Adrenal gland (tissue), 12 donors: ENCODE measurements around the gene ALDH1A3. TPM values are rescaled to one million over a fixed set of nuclear protein-coding genes. Genes with fewer than 3 reads are reported as not detected.

Source experiments
- DNase-seq, 7 donors: peaks; one replicate each; pipeline ENCODE4 v3.0.0-alpha.2; 2019 to 2020
- H3K27ac ChIP-seq, 5 donors: fragments of 200-600 bp; sonication (generic) in 4 of 5; 1 replicate in 3 of 5; 2 replicates in 2 of 5; pipeline versions ENCODE4 v1.5.1 to v1.8.0; 2016 to 2020; ENCODE audit warnings: mild to moderate bottlenecking in 1 of 5
- H3K27me3 ChIP-seq: fragments of 200-600 bp; 2 replicates; pipeline ENCODE4 v1.8.0; 2021
- H3K36me3 ChIP-seq, 2 donors: fragments of 200-600 bp; replicated peaks in 1 of 2; 1 replicate in 1 of 2; 2 replicates in 1 of 2; pipeline versions ENCODE4 v1.5.1 to v1.8.0; 2018 to 2022
- H3K4me1 ChIP-seq, 2 donors: fragments of 200-600 bp; replicated peaks in 1 of 2; 1 replicate in 1 of 2; 2 replicates in 1 of 2; pipeline versions ENCODE4 v1.5.1 to v1.8.0; 2018 to 2021
- H3K4me3 ChIP-seq, 4 donors: fragments of 200-600 bp; sonication (generic) in 3 of 4; one replicate each; pipeline ENCODE4 v1.5.1; 2016 to 2018
- H3K9me3 ChIP-seq, 3 donors: fragments of 200-600 bp; sonication (generic) in 1 of 3; replicated peaks in 1 of 3; 1 replicate in 2 of 3; 2 replicates in 1 of 3; pipeline versions ENCODE4 v1.5.1 to v1.8.0; 2016 to 2021
- CTCF ChIP-seq, 6 experiments: fragments of 450-650 bp in 4 of 6; fragments of 200-600 bp in 2 of 6; sonication (generic) in 1 of 6; IDR thresholded peaks; 1 replicate in 5 of 6; 2 replicates in 1 of 6; pipeline versions ENCODE4 v1.5.1 to v1.8.0; 2016 to 2021; ENCODE audit warnings: antibody characterized with exemption in 6 of 6, mild to moderate bottlenecking in 2 of 6, moderate library complexity in 1 of 6
- POLR2A ChIP-seq, 2 donors: fragments of 450-650 bp; IDR thresholded peaks; one replicate each; pipeline ENCODE4 v1.6.1; 2017; ENCODE audit warnings: antibody characterized with exemption in 2 of 2, mild to moderate bottlenecking in 2 of 2, moderate library complexity in 1 of 2
- WGBS, 4 donors: extraction: QIAGEN DNeasy Blood & Tissue Kit in 2 of 4; methylation state at CpG; one replicate each; pipeline versions ENCODE4 v1.1.5 to v1.1.7; 2013 to 2017; 5-methylcytosine and 5-hydroxymethylcytosine counted together
- intact Hi-C, 2 donors: fragments of 100-400 bp; cut with DNase I; formaldehyde crosslinking; loops; one replicate each; pipeline versions ENCODE4 v1.14.1 to v1.15.0; 2022 to 2023
- polyA plus RNA-seq, 3 donors: library from polyadenylated mRNA; stranded (reverse); fragments of 200-250 nt in 2 of 3; fragments of 350-450 nt in 1 of 3; fragmentation: Illumina TruSeq in 1 of 3; extraction: RNeasy Lipid Tissue Mini Kit (QIAGEN cat#74804) in 1 of 3; gene quantifications; one replicate each; pipeline ENCODE4 v1.2.3, GENCODE V29; 2013 to 2014
- total RNA-seq, 9 donors: library from RNA; depleted of rRNA in 4 of 9; stranded (reverse); fragments of >200 nt in 4 of 9; fragments of 120-200 nt in 1 of 9; fragmentation: NEBNext Ultra II Directional in 1 of 9; extraction: Animal tissue kit (Norgen Biotek cat#: 25700) in 1 of 9; gene quantifications; one replicate each; pipeline versions ENCODE4 v1.1.0 to v1.2.4, GENCODE V29; 2013 to 2023
- donor health status: healthy with polysubstance abuse.
- donor health status: Bipolar disorder and iron deficiency.
- donor health status: DM: yes; HTN: yes; CAD: no.
- donor health status: DM: no; HTN: no; CAD: no.
- donor health status: DM: no; HTN: no; CAD: no.
- donor health status: DM: yes; HTN: yes; CAD: no.

Gene ALDH1A3
- total and polyA plus RNA-seq, 12 donors, result 1.8 to 165 (median 30.5) TPM

GRCh38 chr15:100879061-100879463, 569 bp upstream of the ALDH1A3 start:
- H3K36me3 ChIP-seq, result no peaks in the 10 kb centered on the region
- intact Hi-C loops, result loop anchor here in 1 of 2 donors (10.0 kb wide), 1 partner anchor 244 kb away; no protein-coding TSS in a partner anchor
- DNase-seq, result no peak
- WGBS, 4 donors, result 2 to 28% (median 4%) methylated on average over 4 to 62 of the region's 62 CpGs
- no peak for TF ChIP-seq POLR2A (IDR thresholded peaks at IDR 0.05)
- TF ChIP-seq CTCF (IDR thresholded peaks at IDR 0.05), result no peak
- H3K4me1 ChIP-seq, result no peaks in the 10 kb centered on the region
- H3K9me3 ChIP-seq, result no peaks in the 10 kb centered on the region
- peaks cover 24% of the 10 kb centered on the region for H3K27me3 ChIP-seq
- H3K4me3 ChIP-seq, result peak overlapping the region in 1 of 4 donors; percentile 41
- H3K27ac ChIP-seq, result no peak overlapping the region

- no peaks in the 10 kb centered on the region for H3K9me3 ChIP-seq
- H3K27ac ChIP-seq, result peak overlapping the region in 1 of 5 donors; percentile 16
- H3K27me3 ChIP-seq, result peaks cover 31% of the 10 kb centered on the region
- TF ChIP-seq POLR2A (IDR thresholded peaks at IDR 0.05), result no peak
- no peak for TF ChIP-seq CTCF (IDR thresholded peaks at IDR 0.05)
- no peak for DNase-seq
- no peaks in the 10 kb centered on the region for H3K36me3 ChIP-seq
- intact Hi-C loops, result no loop called here
- no peaks in the 10 kb centered on the region for H3K4me1 ChIP-seq
- 4 to 15% (median 5%) methylated on average over 10 to 80 of the region's 80 CpGs for WGBS, 4 donors
- H3K4me3 ChIP-seq, result peak overlapping the region in 1 of 4 donors; percentile 50
Measured at GRCh38 chr15:100880139-100880896, 687 bp downstream of the ALDH1A3 start.

GRCh38 chr15:100880897-100881242, 1.2 kb downstream of the ALDH1A3 start:
- Histone ChIP-seq H3K9me3 (no peaks in the 10 kb centered on the region), H3K36me3 (no peaks in the 10 kb centered on the region), H3K4me1 (no peaks in the 10 kb centered on the region), H3K27me3 (peaks cover 32% of the 10 kb centered on the region), H3K27ac (no peak overlapping the region), H3K4me3 (peak overlapping the region in 1 of 4 donors; percentile 50)
- 38 to 61% (median 52%) methylated on average over 10 of the region's 10 CpGs for WGBS, 4 donors
- intact Hi-C loops, result no loop called here
- TF ChIP-seq POLR2A (IDR thresholded peaks at IDR 0.05) (no peak), CTCF (IDR thresholded peaks at IDR 0.05) (no peak)
- no peak for DNase-seq

- TF ChIP-seq CTCF (IDR thresholded peaks at IDR 0.05) (no peak), POLR2A (IDR thresholded peaks at IDR 0.05) (no peak)
Measured at GRCh38 chr15:100881573-100882336, 2.1 kb downstream of the ALDH1A3 start.

More at GRCh38 chr15:100881573-100882336, 2.1 kb downstream of the ALDH1A3 start:
- H3K4me3 ChIP-seq, result no peak overlapping the region
- intact Hi-C loops, result no loop called here
- H3K4me1 ChIP-seq, result no peaks in the 10 kb centered on the region
- H3K9me3 ChIP-seq, result no peaks in the 10 kb centered on the region
- no peak overlapping the region for H3K27ac ChIP-seq
- 67 to 89% (median 86%) methylated on average over 8 to 14 of the region's 14 CpGs for WGBS, 4 donors
- H3K36me3 ChIP-seq, result no peaks in the 10 kb centered on the region
- DNase-seq, result no peak
- H3K27me3 ChIP-seq, result peaks cover 32% of the 10 kb centered on the region
